ENCODE results near the gene JAKMIP3. TPM values are rescaled to one million over a fixed set of nuclear protein-coding genes. Genes with fewer than 3 reads are reported as not detected.

JAKMIP3 gene
- 0.06 TPM in 1 of 2 replicates, not detected in the other for total RNA-seq

DNA sequence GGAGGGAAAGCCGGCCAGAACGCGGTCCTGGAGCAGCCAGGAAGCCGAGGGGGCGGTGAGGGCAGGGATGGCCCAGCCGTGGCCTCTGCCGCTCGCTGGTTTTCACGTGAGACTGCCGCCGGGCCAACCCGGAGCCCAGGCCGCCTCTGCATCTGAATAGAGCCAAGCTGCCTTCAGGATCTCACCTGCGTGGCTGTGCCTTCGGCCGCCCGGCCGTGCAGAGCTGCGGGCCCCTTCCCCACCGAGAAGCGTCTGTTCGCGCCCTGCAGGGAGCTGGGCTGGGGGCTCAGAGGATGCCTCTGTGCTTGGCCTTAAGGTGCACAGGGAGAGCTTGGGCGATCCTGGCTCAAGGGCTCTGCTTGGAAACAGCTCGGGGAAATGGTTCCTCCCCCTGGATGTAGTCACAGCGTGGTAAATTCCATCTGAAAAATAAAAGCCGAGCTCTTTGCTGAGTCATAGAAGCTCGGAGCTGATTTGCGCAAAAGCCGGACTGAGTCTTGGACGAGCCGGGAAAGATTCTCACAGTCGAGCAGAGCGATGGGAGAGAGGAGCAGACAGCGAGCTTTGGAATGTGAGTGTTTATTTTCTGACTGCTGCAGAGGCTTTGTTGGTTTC is at the start of gene JAKMIP3:
Gene JAKMIP3 (plus strand): TSS at position 456 of the 615 bp plus-strand sequence. CDS start 38,863 bp downstream, outside the sequence.

Other genes starting within 250 kb of the JAKMIP3 start
- 19.6 and 42.1 TPM in 2 replicates for gene PPP2R2D, start 164.9 kb upstream of the JAKMIP3 start, total RNA-seq
- 25.4 and 66.8 TPM in 2 replicates for gene BNIP3, start 84.0 kb upstream of the JAKMIP3 start, total RNA-seq
- 7.9 and 17.7 TPM in 2 replicates for gene DPYSL4, start 121.0 kb downstream of the JAKMIP3 start, total RNA-seq
- 8.6 and 9.9 TPM in 2 replicates for gene STK32C, start 242.0 kb downstream of the JAKMIP3 start, total RNA-seq

All from bladder microvascular endothelial cell (primary cell).